OCI-LY1 (cell line): ENCODE data around the gene WRNIP1.

ENCODE experiments used
- H2AFZ ChIP-seq: fragments of 200-600 bp; sonication (generic), shearing (Covaris generic); 2 replicates; pipeline ENCODE4 v1.6.0; 2014; ENCODE audit warnings: antibody characterized with exemption, mild to moderate bottlenecking, low read length
- H3F3A ChIP-seq: fragments of 200-600 bp; sonication (generic), shearing (Covaris generic); 2 replicates; pipeline ENCODE4 v1.6.0; 2014; ENCODE audit warnings: mild to moderate bottlenecking, antibody characterized with exemption, low read length, moderate library complexity; ENCODE audit not compliant: insufficient read depth
- H3K27ac ChIP-seq: fragments of 200-600 bp; sonication (generic); 2 replicates; pipeline ENCODE4 v1.5.1; 2014; ENCODE audit warnings: low read length, mixed run types, mild to moderate bottlenecking, low read depth; ENCODE audit not compliant: poor library complexity, severe bottlenecking
- H3K27me3 ChIP-seq: fragments of 200-600 bp; sonication (generic); 2 replicates; pipeline ENCODE4 v1.6.0; 2014; ENCODE audit warnings: antibody characterized with exemption, mild to moderate bottlenecking, low read length, moderate library complexity; ENCODE audit not compliant: insufficient read depth
- H3K36me3 ChIP-seq: fragments of 200-600 bp; sonication (generic); 2 replicates; pipeline ENCODE4 v1.6.1; 2014; ENCODE audit warnings: mild to moderate bottlenecking, antibody characterized with exemption, low read length, moderate library complexity, mixed read lengths; ENCODE audit not compliant: insufficient read depth
- H3K4me1 ChIP-seq: fragments of 200-600 bp; sonication (generic); 2 replicates; pipeline ENCODE4 v1.5.1; 2014; ENCODE audit warnings: mild to moderate bottlenecking, low read length, moderate library complexity; ENCODE audit not compliant: insufficient read depth, severe bottlenecking
- H3K4me2 ChIP-seq: fragments of 200-600 bp; sonication (generic), shearing (Covaris generic); 2 replicates; pipeline ENCODE4 v1.6.1; 2014; ENCODE audit warnings: low read length
- H3K4me3 ChIP-seq: fragments of 200-600 bp; sonication (generic); 2 replicates; pipeline ENCODE4 v1.5.1; 2014; ENCODE audit warnings: low read length, low read depth, mild to moderate bottlenecking, mixed read lengths; ENCODE audit not compliant: poor library complexity, severe bottlenecking
- H3K79me2 ChIP-seq: fragments of 200-600 bp; shearing (Covaris generic); 2 replicates; pipeline ENCODE4 v1.6.1; 2016; ENCODE audit warnings: mixed run types, low read length, mixed read lengths; ENCODE audit not compliant: insufficient read depth
- H3K9ac ChIP-seq: fragments of 200-600 bp; sonication (generic), shearing (Covaris generic); 2 replicates; pipeline ENCODE4 v1.6.1; 2014; ENCODE audit warnings: mild to moderate bottlenecking, low read length, mixed read lengths
- H3K9me2 ChIP-seq: fragments of 200-600 bp; sonication (generic), shearing (Covaris generic); 2 replicates; pipeline ENCODE4 v1.6.1; 2014; ENCODE audit warnings: low read depth, mild to moderate bottlenecking, low read length, mixed read lengths
- H3K9me3 ChIP-seq: fragments of 200-600 bp; shearing (Covaris generic); 2 replicates; pipeline ENCODE4 v1.6.1; 2014; ENCODE audit warnings: low read length, mixed read lengths
- H4K20me1 ChIP-seq: fragments of 200-600 bp; sonication (generic), shearing (Covaris generic); 2 replicates; pipeline ENCODE4 v1.6.0; 2016; ENCODE audit warnings: mild to moderate bottlenecking, low read length; ENCODE audit not compliant: insufficient read depth
- EZH2 ChIP-seq: fragments of 200-600 bp; sonication (generic), shearing (Covaris generic); IDR thresholded peaks from 2 replicates; pipeline ENCODE4 v1.8.0; 2017; ENCODE audit warnings: borderline replicate concordance, mixed run types, mild to moderate bottlenecking, antibody characterized with exemption, low read length, moderate library complexity, mixed read lengths
- TF ChIP-seq, protein P1 (sequence below): fragments of 200-600 bp; sonication (generic), shearing (Covaris generic); IDR thresholded peaks from 2 replicates; pipeline ENCODE4 v1.5.1; 2017; ENCODE audit warnings: mild to moderate bottlenecking, antibody characterized with exemption, low read length, moderate library complexity, mixed read lengths

Gene WRNIP1

DNA sequence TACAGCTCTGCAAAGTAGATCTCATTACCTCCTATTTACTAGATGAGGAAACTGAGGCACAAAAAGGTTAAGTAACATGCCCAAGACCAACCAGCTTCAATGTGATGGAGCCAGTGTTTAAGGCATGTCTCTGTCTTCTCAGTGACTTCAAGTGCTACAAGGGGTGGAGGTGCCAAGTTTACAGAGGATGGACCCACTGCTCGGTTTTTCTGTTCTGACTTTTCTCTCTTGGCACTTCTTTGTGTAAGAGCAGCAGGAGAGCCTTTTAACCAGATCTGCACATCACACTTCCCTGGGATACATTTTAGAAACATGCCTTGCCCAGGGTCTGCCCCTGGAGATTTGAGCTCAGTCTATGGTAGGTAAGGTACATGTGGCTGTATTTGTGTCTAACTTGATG is 9.8 kb downstream of the WRNIP1 start:
- Histone ChIP-seq H3K36me3 (peaks cover 84% of the 10 kb centered on the region), H3K4me1 (peaks cover 3% of the 10 kb centered on the region), H3F3A (no peaks in the 10 kb centered on the region), H3K4me3 (no peak overlapping the region), H3K9me3 (no peaks in the 10 kb centered on the region), H3K27ac (no peak overlapping the region), H3K27me3 (no peaks in the 10 kb centered on the region), H3K4me2 (no peak overlapping the region), H3K79me2 (peaks cover 45% of the 10 kb centered on the region), H4K20me1 (no peaks in the 10 kb centered on the region), H3K9me2 (no peaks in the 10 kb centered on the region), H2AFZ (no peak overlapping the region), H3K9ac (no peak overlapping the region)
- no peak for TF ChIP-seq EZH2
- TF ChIP-seq, protein P1, sequence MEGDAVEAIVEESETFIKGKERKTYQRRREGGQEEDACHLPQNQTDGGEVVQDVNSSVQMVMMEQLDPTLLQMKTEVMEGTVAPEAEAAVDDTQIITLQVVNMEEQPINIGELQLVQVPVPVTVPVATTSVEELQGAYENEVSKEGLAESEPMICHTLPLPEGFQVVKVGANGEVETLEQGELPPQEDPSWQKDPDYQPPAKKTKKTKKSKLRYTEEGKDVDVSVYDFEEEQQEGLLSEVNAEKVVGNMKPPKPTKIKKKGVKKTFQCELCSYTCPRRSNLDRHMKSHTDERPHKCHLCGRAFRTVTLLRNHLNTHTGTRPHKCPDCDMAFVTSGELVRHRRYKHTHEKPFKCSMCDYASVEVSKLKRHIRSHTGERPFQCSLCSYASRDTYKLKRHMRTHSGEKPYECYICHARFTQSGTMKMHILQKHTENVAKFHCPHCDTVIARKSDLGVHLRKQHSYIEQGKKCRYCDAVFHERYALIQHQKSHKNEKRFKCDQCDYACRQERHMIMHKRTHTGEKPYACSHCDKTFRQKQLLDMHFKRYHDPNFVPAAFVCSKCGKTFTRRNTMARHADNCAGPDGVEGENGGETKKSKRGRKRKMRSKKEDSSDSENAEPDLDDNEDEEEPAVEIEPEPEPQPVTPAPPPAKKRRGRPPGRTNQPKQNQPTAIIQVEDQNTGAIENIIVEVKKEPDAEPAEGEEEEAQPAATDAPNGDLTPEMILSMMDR, result no peak

DNA sequence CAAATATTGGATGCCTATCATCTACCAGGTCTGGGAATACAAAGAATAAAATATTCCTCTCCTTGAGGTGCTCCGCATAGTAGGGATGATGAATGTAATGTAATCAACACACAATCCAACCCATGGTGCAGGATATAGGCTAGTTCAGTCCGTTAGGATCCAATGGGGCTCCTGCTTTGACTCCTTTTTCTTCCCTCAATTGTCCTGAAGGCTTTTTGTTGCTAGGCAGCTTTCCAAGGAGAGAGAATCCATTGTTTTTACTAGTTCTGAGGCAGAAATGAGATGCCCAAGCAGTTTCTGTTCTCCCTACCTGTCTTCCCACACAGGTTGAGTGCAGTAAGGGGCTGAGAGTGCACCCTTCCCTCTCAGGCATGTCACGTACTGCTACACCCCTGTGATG is 12.1 kb downstream of the WRNIP1 start:
- H2AFZ ChIP-seq, result no peak overlapping the region
- H3K4me3 ChIP-seq, result no peak overlapping the region
- no peaks in the 10 kb centered on the region for H3F3A ChIP-seq
- no peaks in the 10 kb centered on the region for H4K20me1 ChIP-seq
- H3K4me1 ChIP-seq, result no peaks in the 10 kb centered on the region
- no peaks in the 10 kb centered on the region for H3K9me3 ChIP-seq
- H3K9ac ChIP-seq, result no peak overlapping the region
- H3K27me3 ChIP-seq, result no peaks in the 10 kb centered on the region
- no peak for TF ChIP-seq EZH2
- TF ChIP-seq, protein P1, result no peak
- no peak overlapping the region for H3K4me2 ChIP-seq
- H3K79me2 ChIP-seq, result peaks cover 29% of the 10 kb centered on the region
- no peak overlapping the region for H3K27ac ChIP-seq
- H3K9me2 ChIP-seq, result no peaks in the 10 kb centered on the region
- peaks cover 84% of the 10 kb centered on the region for H3K36me3 ChIP-seq

DNA sequence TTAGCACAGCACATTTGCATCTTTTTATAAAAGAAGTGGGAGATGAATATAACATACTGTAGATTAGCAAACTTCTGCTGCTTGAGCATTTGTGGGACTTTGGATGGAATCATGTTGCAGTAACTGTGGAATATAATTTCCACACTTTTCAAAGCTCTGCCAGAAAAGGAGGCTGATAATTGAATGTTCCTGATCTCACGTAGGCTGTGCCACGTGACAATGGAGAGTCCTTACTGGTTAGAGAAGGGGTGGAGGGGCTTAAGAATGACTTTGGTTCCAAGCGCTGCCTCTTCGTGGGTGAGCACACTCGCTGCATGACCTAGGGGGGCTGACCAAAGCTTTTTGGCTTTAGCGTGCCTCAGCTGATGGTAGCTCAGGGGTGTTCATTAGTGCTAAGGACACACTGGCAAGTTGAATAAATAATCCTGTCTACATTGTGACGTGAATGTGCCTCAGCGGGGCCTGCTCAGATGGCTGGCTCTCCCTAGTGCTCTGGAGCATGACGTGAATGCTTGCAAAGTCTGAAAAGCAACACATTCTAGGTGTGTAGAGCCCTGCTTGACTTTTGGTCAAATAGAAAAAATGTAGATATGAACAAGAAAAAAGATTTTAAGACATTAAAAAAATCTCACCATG is 15.0 kb downstream of the WRNIP1 start:
- H4K20me1 ChIP-seq, result no peaks in the 10 kb centered on the region

More for the DNA sequence above, 15.0 kb downstream of the WRNIP1 start:
- Histone ChIP-seq H3K9me2 (no peaks in the 10 kb centered on the region), H3K4me3 (no peak overlapping the region), H3K27me3 (no peaks in the 10 kb centered on the region), H3K79me2 (peaks cover 16% of the 10 kb centered on the region), H3K9ac (no peak overlapping the region), H3K4me1 (no peaks in the 10 kb centered on the region), H3K27ac (no peak overlapping the region), H3K4me2 (no peak overlapping the region), H2AFZ (no peak overlapping the region), H3K9me3 (no peaks in the 10 kb centered on the region), H3K36me3 (peaks cover 75% of the 10 kb centered on the region), H3F3A (no peaks in the 10 kb centered on the region)
- TF ChIP-seq, protein P1, result no peak
